Ishikawa (cell line): ENCODE data around the gene CHRNB1.

Experiments
- CEBPB ChIP-seq: IDR thresholded peaks from 2 replicates; pipeline ENCODE4 v1.6.1; 2012
- CREB1 ChIP-seq: IDR thresholded peaks from 2 replicates; pipeline ENCODE4 v1.6.1; 2012; ENCODE audit warnings: low read depth
- EGR1 ChIP-seq: IDR thresholded peaks from 2 replicates; pipeline ENCODE4 v1.6.1; 2012
- EP300 ChIP-seq: IDR thresholded peaks from 2 replicates; pipeline ENCODE4 v1.6.1; 2012; ENCODE audit warnings: borderline replicate concordance
- FOXM1 ChIP-seq: IDR thresholded peaks from 2 replicates; pipeline ENCODE4 v1.6.1; 2012; ENCODE audit warnings: low read depth, borderline replicate concordance
- MAX ChIP-seq: IDR thresholded peaks from 2 replicates; pipeline ENCODE4 v1.6.1; 2012
- NFIC ChIP-seq: IDR thresholded peaks from 2 replicates; pipeline ENCODE4 v1.6.1; 2012
- RAD21 ChIP-seq: IDR thresholded peaks from 2 replicates; pipeline ENCODE4 v1.6.1; 2012; ENCODE audit warnings: low read depth
- TAF1 ChIP-seq: IDR thresholded peaks from 2 replicates; pipeline ENCODE4 v1.6.1; 2012; ENCODE audit warnings: low read depth, mild to moderate bottlenecking
- TCF12 ChIP-seq: IDR thresholded peaks from 2 replicates; pipeline ENCODE4 v1.6.1; 2012; ENCODE audit warnings: low read depth
- TEAD4 ChIP-seq: IDR thresholded peaks from 2 replicates; pipeline ENCODE4 v1.6.1; 2012
- USF1 ChIP-seq: IDR thresholded peaks from 2 replicates; pipeline ENCODE4 v1.6.1; 2012
- YY1 ChIP-seq: IDR thresholded peaks from 2 replicates; pipeline ENCODE4 v1.6.1; 2012; ENCODE audit warnings: low read depth
- ZBTB7A ChIP-seq: IDR thresholded peaks from 2 replicates; pipeline ENCODE4 v1.6.1; 2012; ENCODE audit warnings: low read depth
- TF ChIP-seq, protein P1 (sequence below): IDR thresholded peaks from 2 replicates; pipeline ENCODE4 v1.6.1; 2012; ENCODE audit warnings: low read depth, mild to moderate bottlenecking

The CHRNB1 gene

DNA sequence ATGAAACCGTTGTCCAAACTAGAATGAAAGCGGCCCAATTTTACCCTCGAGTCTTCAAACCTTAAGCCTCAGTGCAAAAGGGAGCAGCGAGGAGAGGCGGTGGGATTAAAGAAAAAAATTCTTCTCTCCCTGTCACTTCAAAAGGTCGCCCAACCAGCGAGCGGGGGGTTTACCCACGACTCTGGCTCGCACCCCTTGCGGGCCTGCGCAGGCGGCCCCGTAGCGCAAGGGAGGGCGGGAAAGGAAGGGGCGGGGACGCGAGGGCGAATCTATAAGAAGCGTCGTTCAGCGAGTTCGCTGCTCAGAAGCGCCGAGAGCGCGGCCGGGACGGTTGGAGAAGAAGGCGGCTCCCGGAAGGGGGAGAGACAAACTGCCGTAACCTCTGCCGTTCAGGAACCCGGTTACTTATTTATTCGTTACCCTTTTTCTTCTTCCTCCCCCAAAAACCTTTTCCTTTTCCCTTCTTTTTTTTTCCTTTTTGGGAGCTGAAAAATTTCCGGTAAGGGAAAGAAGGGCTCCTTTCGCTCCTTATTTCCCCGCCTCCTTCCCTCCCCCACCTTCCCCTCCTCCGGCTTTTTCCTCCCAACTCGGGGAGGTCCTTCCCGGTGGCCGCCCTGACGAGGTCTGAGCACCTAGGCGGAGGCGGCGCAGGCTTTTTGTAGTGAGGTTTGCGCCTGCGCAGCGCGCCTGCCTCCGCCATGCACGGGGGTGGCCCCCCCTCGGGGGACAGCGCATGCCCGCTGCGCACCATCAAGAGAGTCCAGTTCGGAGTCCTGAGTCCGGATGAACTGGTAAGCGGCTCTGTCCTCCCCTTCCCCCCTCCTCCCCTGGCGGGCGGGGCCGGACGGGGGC, 39.4 kb downstream of the CHRNB1 start, which contains the start of gene POLR2A:
POLR2A (plus strand) TSS at position 300 of the 852 bp plus-strand sequence.
- peak; percentile 50 for TF ChIP-seq TCF12
- peak; percentile 80 for TF ChIP-seq MAX
- TF ChIP-seq, protein P1, sequence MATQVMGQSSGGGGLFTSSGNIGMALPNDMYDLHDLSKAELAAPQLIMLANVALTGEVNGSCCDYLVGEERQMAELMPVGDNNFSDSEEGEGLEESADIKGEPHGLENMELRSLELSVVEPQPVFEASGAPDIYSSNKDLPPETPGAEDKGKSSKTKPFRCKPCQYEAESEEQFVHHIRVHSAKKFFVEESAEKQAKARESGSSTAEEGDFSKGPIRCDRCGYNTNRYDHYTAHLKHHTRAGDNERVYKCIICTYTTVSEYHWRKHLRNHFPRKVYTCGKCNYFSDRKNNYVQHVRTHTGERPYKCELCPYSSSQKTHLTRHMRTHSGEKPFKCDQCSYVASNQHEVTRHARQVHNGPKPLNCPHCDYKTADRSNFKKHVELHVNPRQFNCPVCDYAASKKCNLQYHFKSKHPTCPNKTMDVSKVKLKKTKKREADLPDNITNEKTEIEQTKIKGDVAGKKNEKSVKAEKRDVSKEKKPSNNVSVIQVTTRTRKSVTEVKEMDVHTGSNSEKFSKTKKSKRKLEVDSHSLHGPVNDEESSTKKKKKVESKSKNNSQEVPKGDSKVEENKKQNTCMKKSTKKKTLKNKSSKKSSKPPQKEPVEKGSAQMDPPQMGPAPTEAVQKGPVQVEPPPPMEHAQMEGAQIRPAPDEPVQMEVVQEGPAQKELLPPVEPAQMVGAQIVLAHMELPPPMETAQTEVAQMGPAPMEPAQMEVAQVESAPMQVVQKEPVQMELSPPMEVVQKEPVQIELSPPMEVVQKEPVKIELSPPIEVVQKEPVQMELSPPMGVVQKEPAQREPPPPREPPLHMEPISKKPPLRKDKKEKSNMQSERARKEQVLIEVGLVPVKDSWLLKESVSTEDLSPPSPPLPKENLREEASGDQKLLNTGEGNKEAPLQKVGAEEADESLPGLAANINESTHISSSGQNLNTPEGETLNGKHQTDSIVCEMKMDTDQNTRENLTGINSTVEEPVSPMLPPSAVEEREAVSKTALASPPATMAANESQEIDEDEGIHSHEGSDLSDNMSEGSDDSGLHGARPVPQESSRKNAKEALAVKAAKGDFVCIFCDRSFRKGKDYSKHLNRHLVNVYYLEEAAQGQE, result no peak
- TF ChIP-seq FOXM1, result no peak
- no peak for TF ChIP-seq RAD21
- TF ChIP-seq EP300, result peak; percentile 47; the same call in 1 of the 2 replicates
- peak; percentile 99 for TF ChIP-seq TAF1
- peak; percentile 74 for TF ChIP-seq YY1
- no peak for TF ChIP-seq CEBPB
- peak; percentile 57 for TF ChIP-seq EGR1
- peak; percentile 46 for TF ChIP-seq NFIC
- 0 out of 2 replicates have a peak, but pooled peaks have one; percentile 10 for TF ChIP-seq USF1
- TF ChIP-seq CREB1, result no peak; the same call in 1 of the 2 replicates
- peak; percentile 50; the same call in 1 of the 2 replicates for TF ChIP-seq ZBTB7A
- peak; percentile 68; the same call in 1 of the 2 replicates for TF ChIP-seq TEAD4

DNA sequence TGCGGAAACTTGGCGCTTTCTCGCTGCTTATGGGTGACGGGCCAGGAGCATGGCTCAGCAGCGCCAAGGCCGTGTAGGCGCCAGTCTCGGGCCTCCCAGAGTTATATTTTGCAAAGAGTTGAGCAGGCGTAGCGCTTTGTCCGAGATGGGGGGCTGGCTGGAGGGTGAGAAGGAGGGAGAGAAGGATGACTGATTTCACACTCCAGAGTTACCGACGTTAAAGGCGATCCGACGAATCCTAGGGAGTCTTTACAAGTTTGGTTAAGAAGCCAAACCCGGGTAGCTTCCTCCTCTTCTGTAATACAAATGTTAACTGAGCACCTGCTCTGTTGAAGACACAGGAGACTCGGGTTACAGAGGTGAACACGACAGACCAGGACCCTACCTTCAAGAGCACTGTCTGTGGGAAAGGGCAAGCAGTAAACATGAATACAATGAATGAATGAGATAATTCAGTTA, 40.1 kb downstream of the CHRNB1 start:
- TF ChIP-seq, protein P1, result no peak
- no peak; the same call in 1 of the 2 replicates for TF ChIP-seq EP300
- TF ChIP-seq CEBPB, result no peak
- no peak for TF ChIP-seq USF1
- TF ChIP-seq MAX, result no peak
- TF ChIP-seq TAF1, result no peak
- TF ChIP-seq ZBTB7A, result no peak
- no peak for TF ChIP-seq CREB1
- no peak for TF ChIP-seq EGR1
- no peak for TF ChIP-seq NFIC
- TF ChIP-seq RAD21, result no peak
- no peak for TF ChIP-seq YY1
- no peak for TF ChIP-seq TCF12
- TF ChIP-seq FOXM1, result no peak
- no peak for TF ChIP-seq TEAD4

DNA sequence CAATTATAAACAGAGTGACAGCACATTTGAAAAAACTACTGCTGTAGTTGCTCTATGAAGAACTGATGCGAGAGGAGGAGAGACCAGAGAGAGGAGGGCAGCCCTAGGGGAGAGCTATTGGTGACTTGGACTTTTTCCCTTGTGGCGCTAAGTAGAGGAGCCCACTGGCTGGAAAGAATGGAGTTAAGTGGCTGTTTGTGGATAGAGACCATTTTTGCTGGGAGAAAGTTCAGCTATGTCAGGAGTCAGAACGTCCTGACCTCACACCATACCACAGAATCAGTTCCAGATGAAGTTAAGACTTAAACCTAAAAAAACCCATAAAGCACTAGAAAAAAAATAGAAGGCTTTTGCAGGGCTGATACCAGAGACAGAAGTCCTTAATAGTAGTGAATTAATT, 41.3 kb downstream of the CHRNB1 start:
- TF ChIP-seq EP300 (no peak), CREB1 (no peak), USF1 (no peak), NFIC (no peak), YY1 (no peak), CEBPB (no peak), RAD21 (no peak), FOXM1 (no peak), TAF1 (no peak), TEAD4 (no peak), TCF12 (no peak), EGR1 (no peak), MAX (no peak), ZBTB7A (no peak)
- TF ChIP-seq, protein P1, result no peak
